ENCODE data around the gene CDCP1.

GRCh38 chr3:45065373-45065720, 80.8 kb downstream of the CDCP1 start:
- TF ChIP-seq CTCF (IDR thresholded peaks at IDR 0.05) (no peak), POLR2A (IDR thresholded peaks at IDR 0.05) (no peak), EP300 (IDR thresholded peaks at IDR 0.05) (no peak), POLR2AphosphoS5 (IDR thresholded peaks at IDR 0.05) (no peak)

Data from upper lobe of left lung (tissue), 4 donors.